TTC549 (cell line): ENCODE measurements around the gene TDRD3.

ENCODE experiments used
- FAIRE-seq: peaks from 2 replicates; lab custom pipeline; 2012; peaks lifted over from hg19 to GRCh38; lab: Jason Lieb, UNC

The TDRD3 gene

GRCh38 chr13:60454425-60454824 lies 57.4 kb downstream of the TDRD3 start:
- no peak for FAIRE-seq

GRCh38 chr13:60463787-60464186 lies 66.8 kb downstream of the TDRD3 start:
- no peak for FAIRE-seq

- FAIRE-seq, result no peak
Measured at GRCh38 chr13:60467098-60467497, 70.1 kb downstream of the TDRD3 start.

- FAIRE-seq, result no peak
Measured at GRCh38 chr13:60479273-60479672, 82.3 kb downstream of the TDRD3 start.

GRCh38 chr13:60482012-60482411 lies 85.0 kb downstream of the TDRD3 start:
- no peak for FAIRE-seq

- no peak for FAIRE-seq
Measured at GRCh38 chr13:60484865-60485264, 87.8 kb downstream of the TDRD3 start.

- no peak for FAIRE-seq
Measured at GRCh38 chr13:60491531-60491930, 94.5 kb downstream of the TDRD3 start.

- FAIRE-seq, result no peak
Measured at GRCh38 chr13:60492187-60492586, 95.2 kb downstream of the TDRD3 start.

- FAIRE-seq, result no peak
Measured at GRCh38 chr13:60494296-60494695, 97.3 kb downstream of the TDRD3 start.

GRCh38 chr13:60501236-60501635 lies 104.2 kb downstream of the TDRD3 start:
- no peak for FAIRE-seq

- FAIRE-seq, result no peak
Measured at GRCh38 chr13:60509601-60510386, 112.8 kb downstream of the TDRD3 start.

- FAIRE-seq, result no peak
Measured at GRCh38 chr13:60511637-60512036, 114.6 kb downstream of the TDRD3 start.

- FAIRE-seq, result no peak
Measured at GRCh38 chr13:60514891-60515290, 117.9 kb downstream of the TDRD3 start.

- FAIRE-seq, result no peak
Measured at GRCh38 chr13:60519496-60519895, 122.5 kb downstream of the TDRD3 start.

- no peak for FAIRE-seq
Measured at GRCh38 chr13:60520902-60521569, 124.0 kb downstream of the TDRD3 start.

GRCh38 chr13:60538566-60538965 lies 141.5 kb downstream of the TDRD3 start:
- FAIRE-seq, result no peak

- no peak for FAIRE-seq
Measured at GRCh38 chr13:60540276-60540675, 143.3 kb downstream of the TDRD3 start.

GRCh38 chr13:60562096-60562780 lies 165.2 kb downstream of the TDRD3 start:
- no peak for FAIRE-seq

- no peak for FAIRE-seq
Measured at GRCh38 chr13:60571571-60571970, 174.6 kb downstream of the TDRD3 start.

- no peak for FAIRE-seq
Measured at GRCh38 chr13:60572003-60572798, 175.2 kb downstream of the TDRD3 start.

- FAIRE-seq, result no peak
Measured at GRCh38 chr13:60572855-60573254, 175.8 kb downstream of the TDRD3 start.

GRCh38 chr13:60574735-60575134 lies 177.7 kb downstream of the TDRD3 start:
- no peak for FAIRE-seq
